Left ventricle myocardium superior (tissue), 1 donor: ENCODE measurements around the gene TACR3. TPM values are rescaled to one million over a fixed set of nuclear protein-coding genes. Genes with fewer than 3 reads are reported as not detected.
"Not testable (repeated sequence)": the region's sequence is repeated elsewhere in the genome, so short reads cannot be mapped to it uniquely, and the experiment has no call there.

Experiments used
- ATAC-seq: fragments of 200-7000 bp; cut with Tn5 transposase; one replicate; pipeline ENCODE4 v1.9.1; 2020; ENCODE audit warnings: mild to moderate bottlenecking, moderate library complexity
- DNase-seq: peaks from one replicate; pipeline ENCODE4 v3.0.0-alpha.2; 2020
- intact Hi-C: fragments of 100-400 bp; cut with micrococcal nuclease; formaldehyde crosslinking; loops from one replicate; pipeline ENCODE4 v1.11.0; 2022
- total RNA-seq: library from RNA; stranded (reverse); fragmentation: NEBNext Ultra II Directional; extraction: Animal tissue kit (Norgen Biotek cat#: 25700); gene quantifications from one replicate; pipeline ENCODE4 v1.2.1, GENCODE V29; 2021
- donor health status: DM: no; HTN: yes; CAD: no; lungs with severe emphysema.

The TACR3 gene
- total RNA-seq, 1 donor from 2014 or later: not detected

DNA sequence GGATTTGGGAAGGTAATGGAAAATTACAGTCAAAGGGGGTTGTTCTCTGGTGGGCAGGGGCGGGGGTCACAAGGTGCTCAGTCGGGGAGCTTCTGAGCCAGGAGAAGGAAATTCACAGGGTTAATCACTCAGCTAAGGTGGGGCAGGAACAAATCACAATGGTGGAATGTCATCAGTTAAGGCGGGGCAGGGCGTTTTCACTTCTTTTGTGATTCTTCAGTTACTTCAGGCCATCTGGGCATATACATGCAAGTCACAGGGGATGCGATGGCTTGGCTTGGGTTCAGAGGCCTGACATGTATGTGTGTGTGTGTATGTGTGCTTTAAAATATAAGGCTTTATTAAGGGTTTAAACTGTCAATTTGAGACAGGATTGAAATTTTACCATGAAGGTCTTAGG lies 160.6 kb downstream of the TACR3 start:
- DNase-seq, intact Hi-C loops, ATAC-seq: not testable (repeated sequence)
